HG02610 (cell line): ENCODE measurements around the gene RIT2.

ENCODE experiments used
- ATAC-seq: cut with Tn5 transposase; IDR thresholded peaks from one replicate; pipeline ENCODE4 v1.9.1; 2021; ENCODE audit warnings: mild to moderate bottlenecking, moderate library complexity; ENCODE audit not compliant: unreplicated experiment

The RIT2 gene

GRCh38 chr18:43017622-43018021, 97.9 kb downstream of the RIT2 start:
- no peak for ATAC-seq

GRCh38 chr18:43013486-43013885, 102.0 kb downstream of the RIT2 start:
- no peak for ATAC-seq

- no peak for ATAC-seq
Measured at GRCh38 chr18:43012951-43013350, 102.5 kb downstream of the RIT2 start.

GRCh38 chr18:43010611-43011010, 104.9 kb downstream of the RIT2 start:
- no peak for ATAC-seq

GRCh38 chr18:43009674-43010073, 105.8 kb downstream of the RIT2 start:
- no peak for ATAC-seq

GRCh38 chr18:43007365-43007764, 108.1 kb downstream of the RIT2 start:
- no peak for ATAC-seq

- ATAC-seq: no peak
Measured at GRCh38 chr18:43004421-43004820, 111.1 kb downstream of the RIT2 start.

GRCh38 chr18:43001821-43002220, 113.7 kb downstream of the RIT2 start:
- no peak for ATAC-seq

GRCh38 chr18:42996824-42997223, 118.7 kb downstream of the RIT2 start:
- ATAC-seq: no peak

GRCh38 chr18:42980426-42980825, 135.1 kb downstream of the RIT2 start:
- ATAC-seq: no peak

GRCh38 chr18:42977982-42978637, 137.4 kb downstream of the RIT2 start:
- no peak for ATAC-seq

- no peak for ATAC-seq
Measured at GRCh38 chr18:42976869-42977590, 138.5 kb downstream of the RIT2 start.

- ATAC-seq: no peak
Measured at GRCh38 chr18:42969366-42969765, 146.1 kb downstream of the RIT2 start.

GRCh38 chr18:42961298-42961697, 154.2 kb downstream of the RIT2 start:
- no peak for ATAC-seq

- no peak for ATAC-seq
Measured at GRCh38 chr18:42959528-42959927, 156.0 kb downstream of the RIT2 start.

- ATAC-seq: no peak
Measured at GRCh38 chr18:42958353-42958752, 157.1 kb downstream of the RIT2 start.

- no peak for ATAC-seq
Measured at GRCh38 chr18:42956287-42956686, 159.2 kb downstream of the RIT2 start.

- no peak for ATAC-seq
Measured at GRCh38 chr18:42954887-42955286, 160.6 kb downstream of the RIT2 start.

GRCh38 chr18:42953306-42953705, 162.2 kb downstream of the RIT2 start:
- ATAC-seq: no peak

GRCh38 chr18:42950732-42951131, 164.8 kb downstream of the RIT2 start:
- no peak for ATAC-seq

GRCh38 chr18:42948831-42949230, 166.7 kb downstream of the RIT2 start:
- no peak for ATAC-seq

- ATAC-seq: no peak
Measured at GRCh38 chr18:42941860-42942259, 173.6 kb downstream of the RIT2 start.

GRCh38 chr18:42941021-42941420, 174.5 kb downstream of the RIT2 start:
- no peak for ATAC-seq
